Erythroblast (primary cell): Measurements from ENCODE around the gene ZBTB34.

Experiments
- DNase-seq, 2 experiments: peaks; one replicate each; lab custom pipeline; 2025; lab: John Stamatoyannopoulos, UW
- GATA1 ChIP-seq: IDR thresholded peaks from 2 replicates; pipeline ENCODE4 v1.6.1; 2011; ENCODE audit warnings: low read depth, mild to moderate bottlenecking, control low read depth, low read length, moderate library complexity
- POLR2A ChIP-seq: IDR thresholded peaks from 2 replicates; pipeline ENCODE4 v1.6.1; 2011; ENCODE audit warnings: mild to moderate bottlenecking, low read length

The ZBTB34 gene

DNA sequence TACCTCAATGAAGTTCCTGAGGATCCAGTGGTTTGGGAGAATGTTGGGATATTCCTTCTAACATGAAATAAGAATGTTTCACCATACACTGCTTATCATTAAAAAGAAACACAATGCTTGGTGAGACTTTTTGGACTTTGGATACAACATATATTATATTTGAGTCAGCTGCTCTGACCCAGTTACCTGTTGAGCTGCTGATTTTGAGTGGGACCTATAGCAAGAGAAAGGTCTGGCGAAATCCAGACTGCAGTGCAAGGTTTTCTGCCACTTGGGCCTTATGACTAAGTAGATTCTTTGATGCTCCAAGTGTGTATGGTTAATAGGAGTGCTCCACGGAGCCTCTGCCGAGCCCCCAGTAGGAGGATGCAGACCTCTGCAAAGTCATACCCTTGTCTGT, 44.1 kb downstream of the ZBTB34 start:
- DNase-seq = no peak
- TF ChIP-seq GATA1 (no peak), POLR2A (no peak)

DNA sequence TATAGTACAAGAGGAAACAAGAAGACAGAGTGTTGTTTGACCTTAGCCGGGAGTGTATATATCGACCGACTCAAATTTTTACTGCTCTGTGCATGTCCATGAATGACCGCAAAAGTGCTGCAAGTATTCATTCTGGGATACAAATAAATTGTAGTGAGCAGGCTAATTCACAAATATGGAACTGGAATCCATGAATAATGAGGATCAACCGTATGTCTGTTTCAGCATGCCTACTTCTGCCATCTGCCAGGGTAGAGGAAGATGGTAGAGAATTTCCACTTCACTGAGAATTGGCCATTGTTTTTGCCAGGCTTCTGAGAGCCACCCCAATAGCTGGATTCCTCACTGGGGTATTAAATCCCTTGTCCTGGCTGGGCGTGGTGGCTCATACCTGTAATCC, 45.7 kb downstream of the ZBTB34 start:
- DNase-seq = no peak
- no peak for TF ChIP-seq POLR2A
- TF ChIP-seq GATA1 = no peak

- no peak for DNase-seq
- TF ChIP-seq POLR2A (no peak), GATA1 (no peak)
These were observed 46.6 kb downstream of the ZBTB34 start for GRCh38 chr9:126907058-126907457.

DNA sequence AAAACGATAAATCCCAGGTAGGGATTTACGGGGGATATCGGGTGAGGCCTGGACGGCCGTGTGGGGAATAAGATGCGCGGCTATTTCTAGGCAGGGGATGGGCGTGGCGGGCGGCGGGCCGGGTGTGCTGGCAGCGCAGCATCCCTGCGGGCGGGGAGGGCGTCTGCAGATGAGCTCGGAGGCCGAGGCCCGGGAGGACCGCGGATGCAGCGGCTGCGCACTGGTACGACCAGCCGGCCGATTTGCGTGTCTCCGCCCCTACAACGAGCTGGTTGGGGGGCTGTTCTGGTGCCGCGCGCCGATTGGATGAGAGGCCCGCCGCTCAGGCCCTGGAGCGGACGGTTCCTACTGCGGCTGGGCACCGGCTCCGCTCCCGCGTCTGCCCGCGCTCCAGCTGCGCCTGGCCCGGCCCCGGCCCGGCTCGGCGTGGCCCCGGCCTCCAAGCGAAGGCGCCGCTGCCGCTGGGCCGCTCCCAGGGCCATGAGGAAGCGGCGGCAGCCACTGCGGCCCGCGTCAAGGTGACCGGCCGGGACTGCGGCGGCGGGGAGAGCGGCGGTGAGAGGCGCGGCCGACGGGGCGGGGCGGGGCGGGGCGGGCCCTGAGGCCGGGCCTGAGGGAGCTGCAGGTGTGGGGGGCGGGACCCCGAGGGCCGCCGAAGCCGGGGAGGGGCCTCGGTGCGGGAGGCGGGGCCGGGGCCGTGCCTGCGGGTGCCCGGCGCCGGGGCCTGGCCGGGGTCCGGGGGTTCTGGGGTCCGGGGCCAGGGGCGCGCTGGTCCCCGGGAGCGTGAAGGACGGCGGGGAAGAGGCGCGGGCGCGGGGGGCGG, 54.2 kb downstream of the ZBTB34 start, which contains the start of gene RALGPS1:
RALGPS1 (plus strand) TSS at position 325 of the 823 bp plus-strand sequence. CDS start 47,508 bp downstream, outside the sequence.
- DNase-seq = peak; percentile 88 to 90
- TF ChIP-seq GATA1 (no peak), POLR2A (no peak)

GRCh38 chr9:126915281-126915816, 54.9 kb downstream of the ZBTB34 start:
- peak; percentile 34 to 49 for DNase-seq
- TF ChIP-seq POLR2A (no peak), GATA1 (no peak)

GRCh38 chr9:126915846-126916543, 55.6 kb downstream of the ZBTB34 start:
- TF ChIP-seq GATA1 = no peak
- no peak for DNase-seq

GRCh38 chr9:126916909-126917308, 56.5 kb downstream of the ZBTB34 start:
- no peak for TF ChIP-seq POLR2A
- TF ChIP-seq GATA1 = no peak
- DNase-seq = peak; percentile 9 to 13

DNA sequence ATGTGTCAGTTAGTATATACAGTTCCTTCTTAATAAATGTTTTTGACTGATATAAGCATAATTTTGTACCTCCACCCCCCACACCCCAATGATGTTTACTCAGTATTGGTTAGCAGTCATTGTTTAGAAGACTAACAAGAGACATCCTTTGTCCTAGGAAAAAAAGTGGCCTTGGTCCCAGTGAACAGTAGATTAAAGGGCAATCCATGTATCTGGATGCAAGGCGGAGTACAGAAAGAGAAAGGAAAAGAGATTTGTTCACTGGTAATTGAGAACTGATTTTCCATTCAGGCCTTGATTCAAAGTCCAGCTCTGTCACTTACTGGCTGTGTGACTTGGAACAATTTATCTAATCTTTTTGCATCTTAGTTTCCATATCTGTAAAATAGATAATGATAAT, 58.8 kb downstream of the ZBTB34 start:
- TF ChIP-seq GATA1 (no peak), POLR2A (no peak)
- no peak for DNase-seq

DNA sequence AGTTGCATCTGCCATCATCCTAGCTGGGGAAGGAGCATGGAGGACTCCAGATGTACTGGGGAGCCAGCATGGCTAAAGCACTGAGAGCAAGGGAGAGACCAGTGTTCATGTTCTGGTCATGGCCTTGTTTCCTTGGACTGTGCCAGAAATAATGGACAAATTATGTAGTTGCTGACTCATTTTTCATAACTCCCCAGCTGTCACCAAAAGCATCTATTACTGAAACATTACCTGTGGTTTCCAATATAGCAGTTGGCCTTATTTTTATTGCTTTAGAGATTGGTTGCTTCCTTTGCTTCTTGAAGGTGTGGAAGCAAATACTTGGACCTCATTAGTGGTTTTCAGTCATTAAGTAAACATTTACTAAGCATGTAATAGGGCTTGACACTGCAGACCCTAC, 65.4 kb downstream of the ZBTB34 start:
- no peak for DNase-seq

GRCh38 chr9:126926364-126926763, 65.9 kb downstream of the ZBTB34 start:
- TF ChIP-seq GATA1 = no peak
- no peak for TF ChIP-seq POLR2A
- DNase-seq = no peak

More for the DNA sequence above, 65.4 kb downstream of the ZBTB34 start:
- TF ChIP-seq POLR2A = no peak
- TF ChIP-seq GATA1 = no peak

DNA sequence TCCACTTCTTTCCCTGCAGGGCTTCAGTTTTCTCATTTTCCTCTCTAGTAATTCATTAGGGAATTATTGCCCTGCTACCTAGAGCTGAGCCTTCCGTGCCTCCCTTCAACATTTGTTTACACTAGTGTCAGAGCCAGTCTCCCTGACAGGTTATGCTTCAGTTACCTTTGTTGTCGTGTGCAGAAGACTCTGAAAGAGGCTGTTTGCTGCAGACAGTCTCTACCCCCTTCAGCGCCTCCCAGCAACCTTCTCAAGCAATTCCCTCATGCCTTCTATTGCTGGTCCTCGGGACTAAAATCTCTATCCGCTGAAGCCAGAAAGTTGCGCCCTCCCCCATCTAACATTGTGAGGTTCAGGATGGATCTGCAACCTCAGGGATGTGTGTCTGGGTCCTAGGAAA, 67.0 kb downstream of the ZBTB34 start:
- TF ChIP-seq GATA1 = no peak
- no peak for TF ChIP-seq POLR2A
- DNase-seq = no peak

- DNase-seq = no peak
- TF ChIP-seq GATA1 (no peak), POLR2A (no peak)
These were observed 72.5 kb downstream of the ZBTB34 start for GRCh38 chr9:126932871-126933321.

- TF ChIP-seq GATA1 (no peak), POLR2A (no peak)
- DNase-seq = no peak
These were observed 73.0 kb downstream of the ZBTB34 start for GRCh38 chr9:126933334-126933980.

DNA sequence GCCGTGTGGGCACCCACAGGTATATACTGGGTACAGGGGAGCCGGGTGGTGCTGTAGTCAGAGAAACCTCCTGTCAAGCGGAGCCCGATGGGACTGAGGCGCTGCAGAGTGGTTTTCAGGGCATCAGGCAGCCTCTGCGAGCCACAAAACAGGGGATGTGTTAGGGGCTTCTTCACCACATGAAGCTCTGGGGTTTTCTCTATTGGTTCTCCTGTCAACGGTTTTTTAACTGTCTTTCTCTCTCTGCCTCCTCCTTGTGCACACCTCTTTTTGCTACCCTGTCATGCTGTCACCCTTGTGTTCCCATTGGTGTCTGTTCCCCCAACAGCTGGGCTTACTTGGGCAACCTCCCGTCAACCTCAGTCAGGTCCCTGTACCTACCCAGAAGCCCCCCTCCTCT, 74.0 kb downstream of the ZBTB34 start:
- TF ChIP-seq POLR2A = no peak
- TF ChIP-seq GATA1 = no peak
- no peak for DNase-seq
